HL-60 (cell line): Measurements from ENCODE around the gene VWA2.

ENCODE experiments used
- DNase-seq, 2 experiments: peaks; one replicate each; pipeline ENCODE4 v3.0.0-alpha.2; 2010 to 2020; ENCODE audit warnings: low read depth in 1 of 2, low spot score in 1 of 2
- H3K27ac ChIP-seq: fragments of 250-450 bp; sonication (Bioruptor Pico); replicated peaks from 2 replicates; pipeline ENCODE4 v1.5.1; 2020; ENCODE audit warnings: mild to moderate bottlenecking, moderate library complexity
- H3K27me3 ChIP-seq: fragments of 250-450 bp; sonication (Bioruptor Pico); 2 replicates; pipeline ENCODE4 v1.5.1; 2021; ENCODE audit warnings: mild to moderate bottlenecking, moderate library complexity; ENCODE audit not compliant: insufficient read depth, poor library complexity, severe bottlenecking
- H3K4me3 ChIP-seq: replicated peaks from 2 replicates; pipeline ENCODE4 v1.5.1; 2011; ENCODE audit warnings: mild to moderate bottlenecking, control low read depth, low read length; ENCODE audit not compliant: insufficient read depth
- CTCF ChIP-seq: IDR thresholded peaks from one replicate; pipeline ENCODE4 v1.5.1; 2011; ENCODE audit warnings: low read length, control low read depth, inconsistent platforms; ENCODE audit not compliant: insufficient read depth
- GABPA ChIP-seq: IDR thresholded peaks from 2 replicates; pipeline ENCODE4 v1.6.1; 2012; ENCODE audit warnings: low read depth
- POLR2AphosphoS5 ChIP-seq: IDR thresholded peaks from 2 replicates; pipeline ENCODE4 v1.6.1; 2012; ENCODE audit warnings: low read depth
- REST ChIP-seq: IDR thresholded peaks from 2 replicates; pipeline ENCODE4 v1.6.1; 2012; ENCODE audit warnings: low read depth; ENCODE audit not compliant: insufficient replicate concordance
- SPI1 ChIP-seq: IDR thresholded peaks from 2 replicates; pipeline ENCODE4 v1.6.1; 2012; ENCODE audit warnings: low read depth, mild to moderate bottlenecking, borderline replicate concordance

VWA2 gene

GRCh38 chr10:114215033-114215432 is 24.0 kb upstream of the VWA2 start:
- H3K27me3 ChIP-seq = peaks cover 7% of the 10 kb centered on the region
- TF ChIP-seq SPI1 (no peak), POLR2AphosphoS5 (no peak), REST (no peak), CTCF (no peak), GABPA (no peak)
- no peak for DNase-seq
- no peak overlapping the region for H3K4me3 ChIP-seq
- H3K27ac ChIP-seq = no peak overlapping the region

- no peak for DNase-seq
- Histone ChIP-seq H3K27ac (no peak overlapping the region), H3K4me3 (no peak overlapping the region), H3K27me3 (peaks cover 7% of the 10 kb centered on the region)
- no peak for TF ChIP-seq CTCF
- TF ChIP-seq REST = no peak
- no peak for TF ChIP-seq GABPA
- no peak for TF ChIP-seq SPI1
- no peak for TF ChIP-seq POLR2AphosphoS5
These were observed 18.8 kb upstream of the VWA2 start for GRCh38 chr10:114220281-114220680.

- Histone ChIP-seq H3K4me3 (no peak overlapping the region), H3K27me3 (peaks cover 7% of the 10 kb centered on the region), H3K27ac (no peak overlapping the region)
- no peak for DNase-seq
- TF ChIP-seq REST = no peak
- no peak for TF ChIP-seq SPI1
- no peak for TF ChIP-seq POLR2AphosphoS5
- TF ChIP-seq CTCF = no peak
- TF ChIP-seq GABPA = no peak
These were observed 17.8 kb upstream of the VWA2 start for GRCh38 chr10:114221235-114221634.
